ENCODE results near the gene SATB1.

GRCh38 chr3:18351069-18351628 lies 74.0 kb downstream of the SATB1 start:
- TF ChIP-seq, protein P1, sequence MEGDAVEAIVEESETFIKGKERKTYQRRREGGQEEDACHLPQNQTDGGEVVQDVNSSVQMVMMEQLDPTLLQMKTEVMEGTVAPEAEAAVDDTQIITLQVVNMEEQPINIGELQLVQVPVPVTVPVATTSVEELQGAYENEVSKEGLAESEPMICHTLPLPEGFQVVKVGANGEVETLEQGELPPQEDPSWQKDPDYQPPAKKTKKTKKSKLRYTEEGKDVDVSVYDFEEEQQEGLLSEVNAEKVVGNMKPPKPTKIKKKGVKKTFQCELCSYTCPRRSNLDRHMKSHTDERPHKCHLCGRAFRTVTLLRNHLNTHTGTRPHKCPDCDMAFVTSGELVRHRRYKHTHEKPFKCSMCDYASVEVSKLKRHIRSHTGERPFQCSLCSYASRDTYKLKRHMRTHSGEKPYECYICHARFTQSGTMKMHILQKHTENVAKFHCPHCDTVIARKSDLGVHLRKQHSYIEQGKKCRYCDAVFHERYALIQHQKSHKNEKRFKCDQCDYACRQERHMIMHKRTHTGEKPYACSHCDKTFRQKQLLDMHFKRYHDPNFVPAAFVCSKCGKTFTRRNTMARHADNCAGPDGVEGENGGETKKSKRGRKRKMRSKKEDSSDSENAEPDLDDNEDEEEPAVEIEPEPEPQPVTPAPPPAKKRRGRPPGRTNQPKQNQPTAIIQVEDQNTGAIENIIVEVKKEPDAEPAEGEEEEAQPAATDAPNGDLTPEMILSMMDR (IDR thresholded peaks at IDR 0.05; ENCODE audit: low read length), result no peak
- no peak for TF ChIP-seq EZH2 (optimal IDR thresholded peaks at IDR 0.05; ENCODE audit: low read depth, low read length)
